Measurements from ENCODE around the gene CRMP1. TPM values are rescaled to one million over a fixed set of nuclear protein-coding genes. Genes with fewer than 3 reads are reported as not detected.

The CRMP1 gene
- total and polyA plus RNA-seq, 9 of the 15 experiments (the other 6 are each of a cell fraction or from before 2014, with no cell fraction given): 0.03 to 0.04 TPM; not detected in 7

DNA sequence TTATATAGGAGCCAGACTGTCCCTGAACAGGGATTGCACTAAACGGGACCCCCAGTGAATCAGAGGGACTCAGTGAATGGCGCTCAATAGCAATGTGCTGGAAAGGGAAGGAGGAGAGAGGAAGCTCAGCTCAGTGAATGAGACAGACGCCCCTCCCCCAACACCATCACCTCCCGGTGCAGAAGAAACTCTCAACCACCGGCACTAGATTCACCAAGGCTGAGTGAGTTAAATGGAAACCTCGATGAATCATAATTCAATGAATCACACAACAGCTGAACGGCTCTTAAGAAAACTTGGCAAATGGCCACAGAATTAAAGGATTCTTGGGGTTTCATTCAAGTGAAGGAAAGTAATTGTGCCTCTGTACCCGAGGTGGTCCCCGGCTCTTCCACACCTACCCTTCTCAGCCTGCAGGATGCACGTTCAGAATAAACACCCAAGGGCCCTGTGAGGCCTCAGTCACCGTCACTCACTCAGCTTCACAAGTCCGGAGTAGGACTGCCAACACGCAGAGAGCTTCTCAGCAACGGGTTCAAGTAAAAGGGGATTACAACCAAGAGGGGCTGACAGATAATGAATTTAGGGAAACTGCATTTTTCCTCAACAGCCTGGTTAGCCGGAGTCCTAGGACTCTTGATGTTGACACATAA lies 29.3 kb downstream of the CRMP1 start:
- in situ Hi-C loops (cut with MboI): no loop called here
- BruUV-seq (replicated peaks): no TSS peak

DNA sequence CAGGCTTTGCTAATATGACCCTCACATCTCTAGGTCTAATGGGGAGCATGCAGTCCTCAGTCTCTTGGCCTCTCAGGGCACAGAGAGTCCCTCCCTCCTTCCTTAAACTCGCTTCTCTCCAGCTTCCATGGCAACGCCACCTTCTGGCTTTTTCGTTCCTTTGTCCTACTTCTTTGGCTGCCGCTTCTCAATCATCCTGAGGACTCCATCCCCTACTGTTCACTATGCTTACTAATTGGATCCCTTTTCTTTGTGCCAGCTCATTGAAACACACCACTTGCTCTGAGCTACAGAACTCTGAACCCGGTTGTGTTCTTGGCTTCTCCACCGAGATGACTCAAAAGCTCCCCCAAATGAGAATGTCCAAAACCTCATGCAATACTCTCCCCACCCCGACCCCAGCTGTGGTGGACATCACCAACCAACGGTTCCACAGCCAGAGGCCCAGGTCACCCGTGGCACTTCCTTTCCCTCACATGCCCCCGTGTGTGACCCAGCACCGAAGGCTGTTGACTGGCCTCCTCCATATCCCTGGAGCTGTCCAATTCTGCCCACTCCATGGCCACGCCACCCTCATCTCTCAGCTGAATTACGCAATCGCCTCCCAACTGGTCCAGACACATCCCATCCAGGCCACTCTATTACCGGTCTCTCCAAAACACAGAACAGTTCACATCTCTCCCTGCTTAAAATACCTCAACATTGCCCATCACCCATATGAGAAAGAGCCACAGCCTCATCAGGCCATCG lies 34.7 kb downstream of the CRMP1 start:
- Histone ChIP-seq H4K20me1 (replicated peaks; ENCODE audit: control insufficient read depth, insufficient read depth, low read length) (no peaks in the 10 kb centered on the region; the same call in 1 of the 2 replicates), H3K9me1 (ENCODE audit: control insufficient read depth, insufficient read depth, low read length) (no peaks in the 10 kb centered on the region), H3K4me2 (ENCODE audit: insufficient read depth, low read length) (no peak overlapping the region), H3K4me3 (no peak overlapping the region), H3K27ac (ENCODE audit: extremely low read depth, low read depth, low read length) (no peak overlapping the region), H3K79me2 (ENCODE audit: control insufficient read depth, insufficient read depth, low read length) (no peaks in the 10 kb centered on the region), H3K27me3 (ENCODE audit: control insufficient read depth in 2 of 2, insufficient read depth in 2 of 2, low read length in 2 of 2) (peaks cover 0 to 17% of the 10 kb centered on the region in 2 experiments; a peak in 2 of 5 replicates), H3K36me3 (ENCODE audit: control insufficient read depth, insufficient read depth, low read length) (no peaks in the 10 kb centered on the region), H3K9ac (ENCODE audit: insufficient read depth in 1 of 2, low read depth in 2 of 2, low read length in 2 of 2) (no peak overlapping the region), H2AFZ (ENCODE audit: low read depth, low read length) (no peak overlapping the region), H3K9me3 (replicated peaks; ENCODE audit: control insufficient read depth, insufficient read depth, low read depth, low read length) (no peaks in the 10 kb centered on the region), H3K4me1 (replicated peaks in 1 of 2; ENCODE audit: control insufficient read depth in 2 of 2, insufficient read depth in 2 of 2, low read length in 2 of 2) (no peaks in the 10 kb centered on the region)
- FAIRE-seq: no peak
- in situ Hi-C loops (cut with MboI) (no loop called here), intact Hi-C loops (cut with micrococcal nuclease) (no loop called here)
- ChIA-PET POLR2A (no interaction called here), CTCF (ENCODE audit: low intra/inter-chr PET ratio) (no interaction called here)
- 0% methylated on average over 16 of the region's 16 CpGs for WGBS (ENCODE audit: insufficient coverage, low coverage, missing lambda C conversion rate)
- BruUV-seq (replicated peaks): no TSS peak
- no peak for DNase-seq (ENCODE audit: extremely low read depth in 1 of 4, low spot score in 3 of 4)
- no peak for ATAC-seq
- TF ChIP-seq CEBPB (tag; IDR thresholded peaks at IDR 0.05) (peak; percentile 73), PRPF4 (IDR thresholded peaks at IDR 0.05; ENCODE audit: insufficient read depth, low read depth, low read length, poor library complexity, severe bottlenecking) (no peak), ZNF75A (CRISPR knock-in tag; IDR thresholded peaks at IDR 0.05) (no peak), CEBPG (CRISPR knock-in tag; IDR thresholded peaks at IDR 0.05) (no peak), CEBPG (tag; conservative IDR thresholded peaks at IDR 0.05 in 1 of 2, IDR thresholded peaks at IDR 0.05 in 1 of 2) (peak in 1 of 2 experiments; percentile 60; a peak in 2 of 4 replicates)
- TF ChIP-seq, protein P1, sequence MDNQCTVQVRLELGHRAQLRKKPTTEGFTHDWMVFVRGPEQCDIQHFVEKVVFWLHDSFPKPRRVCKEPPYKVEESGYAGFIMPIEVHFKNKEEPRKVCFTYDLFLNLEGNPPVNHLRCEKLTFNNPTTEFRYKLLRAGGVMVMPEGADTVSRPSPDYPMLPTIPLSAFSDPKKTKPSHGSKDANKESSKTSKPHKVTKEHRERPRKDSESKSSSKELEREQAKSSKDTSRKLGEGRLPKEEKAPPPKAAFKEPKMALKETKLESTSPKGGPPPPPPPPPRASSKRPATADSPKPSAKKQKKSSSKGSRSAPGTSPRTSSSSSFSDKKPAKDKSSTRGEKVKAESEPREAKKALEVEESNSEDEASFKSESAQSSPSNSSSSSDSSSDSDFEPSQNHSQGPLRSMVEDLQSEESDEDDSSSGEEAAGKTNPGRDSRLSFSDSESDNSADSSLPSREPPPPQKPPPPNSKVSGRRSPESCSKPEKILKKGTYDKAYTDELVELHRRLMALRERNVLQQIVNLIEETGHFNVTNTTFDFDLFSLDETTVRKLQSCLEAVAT (IDR thresholded peaks at IDR 0.05): no peak
- TF ChIP-seq, protein P2, sequence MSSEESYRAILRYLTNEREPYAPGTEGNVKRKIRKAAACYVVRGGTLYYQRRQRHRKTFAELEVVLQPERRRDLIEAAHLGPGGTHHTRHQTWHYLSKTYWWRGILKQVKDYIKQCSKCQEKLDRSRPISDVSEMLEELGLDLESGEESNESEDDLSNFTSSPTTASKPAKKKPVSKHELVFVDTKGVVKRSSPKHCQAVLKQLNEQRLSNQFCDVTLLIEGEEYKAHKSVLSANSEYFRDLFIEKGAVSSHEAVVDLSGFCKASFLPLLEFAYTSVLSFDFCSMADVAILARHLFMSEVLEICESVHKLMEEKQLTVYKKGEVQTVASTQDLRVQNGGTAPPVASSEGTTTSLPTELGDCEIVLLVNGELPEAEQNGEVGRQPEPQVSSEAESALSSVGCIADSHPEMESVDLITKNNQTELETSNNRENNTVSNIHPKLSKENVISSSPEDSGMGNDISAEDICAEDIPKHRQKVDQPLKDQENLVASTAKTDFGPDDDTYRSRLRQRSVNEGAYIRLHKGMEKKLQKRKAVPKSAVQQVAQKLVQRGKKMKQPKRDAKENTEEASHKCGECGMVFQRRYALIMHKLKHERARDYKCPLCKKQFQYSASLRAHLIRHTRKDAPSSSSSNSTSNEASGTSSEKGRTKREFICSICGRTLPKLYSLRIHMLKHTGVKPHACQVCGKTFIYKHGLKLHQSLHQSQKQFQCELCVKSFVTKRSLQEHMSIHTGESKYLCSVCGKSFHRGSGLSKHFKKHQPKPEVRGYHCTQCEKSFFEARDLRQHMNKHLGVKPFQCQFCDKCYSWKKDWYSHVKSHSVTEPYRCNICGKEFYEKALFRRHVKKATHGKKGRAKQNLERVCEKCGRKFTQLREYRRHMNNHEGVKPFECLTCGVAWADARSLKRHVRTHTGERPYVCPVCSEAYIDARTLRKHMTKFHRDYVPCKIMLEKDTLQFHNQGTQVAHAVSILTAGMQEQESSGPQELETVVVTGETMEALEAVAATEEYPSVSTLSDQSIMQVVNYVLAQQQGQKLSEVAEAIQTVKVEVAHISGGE (CRISPR knock-in tag; IDR thresholded peaks at IDR 0.05): no peak

More for the DNA sequence above, 29.3 kb downstream of the CRMP1 start:
- intact Hi-C loops (cut with micrococcal nuclease): no loop called here
- no peaks in the 10 kb centered on the region; the same call in 1 of the 2 replicates for H4K20me1 ChIP-seq (replicated peaks; ENCODE audit: control insufficient read depth, insufficient read depth, low read length)
- H3K27ac ChIP-seq (ENCODE audit: extremely low read depth, low read depth, low read length): no peak overlapping the region
- H3K9me3 ChIP-seq (replicated peaks; ENCODE audit: control insufficient read depth, insufficient read depth, low read depth, low read length): no peaks in the 10 kb centered on the region
- H3K4me2 ChIP-seq (ENCODE audit: insufficient read depth, low read length): no peak overlapping the region
- DNase-seq (ENCODE audit: extremely low read depth in 1 of 4, low spot score in 3 of 4) (no peak), ATAC-seq (no peak), FAIRE-seq (no peak)
- no peaks in the 10 kb centered on the region for H3K36me3 ChIP-seq (ENCODE audit: control insufficient read depth, insufficient read depth, low read length)
- ChIA-PET POLR2A (no interaction called here), CTCF (ENCODE audit: low intra/inter-chr PET ratio) (no interaction called here)
- no peaks in the 10 kb centered on the region for H3K79me2 ChIP-seq (ENCODE audit: control insufficient read depth, insufficient read depth, low read length)
- peaks cover 0 to 41% of the 10 kb centered on the region in 2 experiments; a peak in 3 of 5 replicates for H3K27me3 ChIP-seq (ENCODE audit: control insufficient read depth in 2 of 2, insufficient read depth in 2 of 2, low read length in 2 of 2)
- H2AFZ ChIP-seq (ENCODE audit: low read depth, low read length): no peak overlapping the region
- no peak overlapping the region for H3K4me3 ChIP-seq
- TF ChIP-seq NFIC (IDR thresholded peaks at IDR 0.05) (0 out of 2 replicates have a peak, but pooled peaks have one; percentile 22), U2AF1 (optimal IDR thresholded peaks at IDR 0.05; ENCODE audit: low read depth, low read length) (no peak)
- H3K4me1 ChIP-seq (replicated peaks in 1 of 2; ENCODE audit: control insufficient read depth in 2 of 2, insufficient read depth in 2 of 2, low read length in 2 of 2): no peaks in the 10 kb centered on the region
- 0% methylated on average over 14 of the region's 15 CpGs for WGBS (ENCODE audit: insufficient coverage, low coverage, missing lambda C conversion rate)
- H3K9me1 ChIP-seq (ENCODE audit: control insufficient read depth, insufficient read depth, low read length): no peaks in the 10 kb centered on the region
- H3K9ac ChIP-seq (ENCODE audit: insufficient read depth in 1 of 2, low read depth in 2 of 2, low read length in 2 of 2): no peak overlapping the region
